SH-SY5Y (cell line): ENCODE data around the gene DHRS7.

ENCODE experiments used
- GATA2 ChIP-seq: IDR thresholded peaks from 2 replicates; pipeline ENCODE4 v1.6.1; 2011; ENCODE audit warnings: mild to moderate bottlenecking, low read depth, low read length
- GATA3 ChIP-seq: IDR thresholded peaks from 2 replicates; pipeline ENCODE4 v1.6.1; 2011; ENCODE audit warnings: low read depth, mild to moderate bottlenecking, low read length, moderate library complexity

DHRS7 gene

GRCh38 chr14:60174352-60175254 is 9.4 kb upstream of the DHRS7 start:
- TF ChIP-seq GATA2 (no peak), GATA3 (no peak)

DNA sequence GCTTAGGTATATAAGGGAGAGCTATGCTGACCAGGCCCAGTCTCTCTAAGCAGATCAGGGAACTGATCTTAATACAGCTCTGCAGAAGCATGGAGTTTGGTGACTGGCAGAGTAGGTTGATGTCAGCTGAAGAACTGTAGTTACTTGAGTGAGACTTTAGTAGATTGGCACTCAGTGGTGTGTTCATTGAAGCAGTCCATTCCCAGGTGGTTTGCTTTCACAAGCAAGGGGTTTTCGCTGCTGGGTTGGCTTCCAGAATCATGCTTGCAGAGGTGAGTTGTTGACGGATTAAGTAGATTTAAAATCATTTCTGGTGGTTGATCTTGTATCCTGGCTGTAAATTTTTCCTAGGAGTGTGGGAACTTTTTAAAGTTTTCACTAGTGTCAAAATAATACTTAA is 6.5 kb upstream of the DHRS7 start:
- TF ChIP-seq GATA2 (no peak), GATA3 (no peak)

DNA sequence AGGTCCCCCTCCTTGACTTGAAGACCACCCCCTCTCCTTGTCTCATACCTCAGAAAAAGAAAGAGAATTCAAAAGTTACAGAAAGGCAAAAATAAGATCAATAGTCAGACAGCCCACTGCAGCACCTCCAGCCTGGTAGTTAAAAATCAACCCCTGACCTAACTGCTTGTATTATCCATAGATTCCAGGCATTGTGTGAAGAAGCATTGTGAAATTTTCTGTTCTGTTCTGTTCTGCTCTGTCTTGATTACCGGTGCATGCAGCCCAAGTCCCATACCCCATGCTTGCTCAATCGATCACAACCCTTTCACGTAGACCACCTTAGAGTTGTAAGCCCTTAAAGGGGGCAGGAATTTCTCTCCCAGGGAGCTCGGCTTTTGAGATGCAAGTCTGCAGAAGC is 5.8 kb upstream of the DHRS7 start:
- TF ChIP-seq GATA3: no peak
- no peak for TF ChIP-seq GATA2

DNA sequence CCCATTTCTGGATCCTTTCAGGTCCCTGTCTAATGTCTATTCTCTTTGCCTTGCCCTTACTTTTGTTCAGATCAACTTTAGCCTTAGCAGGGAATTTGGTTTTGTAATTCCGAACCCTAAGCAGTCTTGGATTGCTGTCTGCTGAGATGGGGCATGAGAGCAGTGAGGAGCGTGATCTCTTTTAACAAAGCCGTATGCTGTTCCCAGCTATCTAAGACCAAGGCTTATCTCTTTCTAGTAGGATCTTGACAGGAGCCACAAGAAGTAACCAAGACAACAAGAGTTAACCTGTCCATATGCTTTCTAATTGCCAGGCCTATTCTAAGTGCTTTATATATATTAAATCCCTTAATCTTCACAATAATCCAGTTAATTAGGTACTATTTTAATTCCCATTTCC is 4.5 kb upstream of the DHRS7 start:
- TF ChIP-seq GATA3 (no peak), GATA2 (no peak)

GRCh38 chr14:60166142-60166541 is 944 bp upstream of the DHRS7 start:
- TF ChIP-seq GATA3 (no peak), GATA2 (no peak)

- TF ChIP-seq GATA3 (no peak), GATA2 (no peak)
Measured at GRCh38 chr14:60165547-60165876, 314 bp upstream of the DHRS7 start.

- TF ChIP-seq GATA3: no peak
- TF ChIP-seq GATA2: peak; percentile 24; the same call in 1 of the 2 replicates
Measured at GRCh38 chr14:60164404-60164711, 840 bp downstream of the DHRS7 start.

DNA sequence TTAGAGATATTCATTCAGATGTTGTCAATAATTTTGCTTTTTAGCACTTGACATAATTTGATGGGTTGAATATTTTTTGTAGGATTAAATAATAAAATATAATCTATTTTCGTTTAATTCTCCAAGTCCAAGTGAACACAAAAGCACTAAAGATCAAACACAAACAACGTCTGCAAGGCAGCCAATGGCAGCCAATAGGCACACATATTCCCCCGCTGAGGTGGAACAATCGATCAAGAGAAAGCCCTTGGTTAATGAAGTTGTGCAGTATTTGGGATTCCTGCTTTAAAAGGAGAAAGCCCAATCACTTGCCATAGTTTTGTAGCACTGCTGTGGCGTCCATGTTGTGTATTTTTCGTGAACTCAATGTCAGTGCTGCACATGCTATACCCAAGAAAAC is 1.5 kb downstream of the DHRS7 start:
- TF ChIP-seq GATA2 (no peak), GATA3 (no peak)

- TF ChIP-seq GATA3: no peak
- TF ChIP-seq GATA2: no peak
Measured at GRCh38 chr14:60161196-60162107, 3.7 kb downstream of the DHRS7 start.

DNA sequence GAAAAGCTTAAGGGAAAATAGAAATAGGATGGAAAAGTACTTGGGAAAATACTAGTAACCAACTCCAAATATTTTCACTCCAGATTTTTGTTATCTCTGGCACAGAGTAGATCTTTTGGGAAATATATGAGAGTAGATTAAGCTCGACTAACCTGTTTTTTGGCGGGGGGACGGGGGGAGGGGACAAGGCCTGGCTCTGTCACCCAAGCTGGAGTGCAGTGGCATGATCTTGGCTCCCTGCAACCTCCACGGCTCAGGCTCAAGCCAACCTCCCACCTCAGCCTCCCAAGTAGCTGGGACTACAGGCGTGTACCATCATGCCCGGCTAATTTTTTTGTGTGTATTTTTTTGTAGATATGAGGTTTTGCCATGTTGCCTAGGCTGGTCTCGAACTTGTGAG is 4.8 kb downstream of the DHRS7 start:
- TF ChIP-seq GATA2 (no peak), GATA3 (no peak)

GRCh38 chr14:60154671-60155070 is 10.5 kb downstream of the DHRS7 start:
- TF ChIP-seq GATA2: no peak
- TF ChIP-seq GATA3: no peak

- TF ChIP-seq GATA3 (no peak), GATA2 (no peak)
Measured at GRCh38 chr14:60153991-60154390, 11.2 kb downstream of the DHRS7 start.

DNA sequence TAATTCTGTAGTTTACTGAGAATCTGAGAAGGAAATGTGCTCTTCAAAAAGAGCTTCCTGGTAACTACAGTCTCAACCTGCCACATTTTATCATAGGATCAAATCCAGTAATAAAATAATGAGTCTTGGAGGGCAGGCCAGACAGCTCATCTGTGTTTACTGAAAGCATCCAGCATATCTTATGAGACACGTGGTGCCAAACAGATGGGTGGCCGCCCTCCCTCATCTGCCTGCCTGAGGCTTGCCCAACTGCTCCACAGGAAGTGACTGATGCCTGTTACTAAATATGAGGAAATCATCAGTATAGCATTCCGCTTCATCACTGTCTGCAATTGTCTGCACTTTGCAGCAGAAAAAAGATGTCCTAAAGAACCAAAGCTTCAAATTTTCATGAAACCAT is 13.5 kb downstream of the DHRS7 start:
- TF ChIP-seq GATA2: peak; percentile 80
- TF ChIP-seq GATA3: peak; percentile 53

- TF ChIP-seq GATA3 (no peak), GATA2 (no peak)
Measured at GRCh38 chr14:60134702-60135101, 30.5 kb downstream of the DHRS7 start.

GRCh38 chr14:60133487-60133886 is 31.7 kb downstream of the DHRS7 start:
- TF ChIP-seq GATA2 (no peak), GATA3 (no peak)

- TF ChIP-seq GATA3: no peak
- no peak for TF ChIP-seq GATA2
Measured at GRCh38 chr14:60125918-60126317, 39.3 kb downstream of the DHRS7 start.
